HG03439 (cell line): ENCODE measurements around the gene LRIT2.

Source experiments
- ATAC-seq: cut with Tn5 transposase; IDR thresholded peaks from one replicate; pipeline ENCODE4 v1.9.1; 2021; ENCODE audit warnings: mild to moderate bottlenecking, moderate library complexity; ENCODE audit not compliant: unreplicated experiment

LRIT2 gene

GRCh38 chr10:84208023-84208422, 17.3 kb downstream of the LRIT2 start:
- no peak for ATAC-seq

GRCh38 chr10:84205853-84206525, 19.4 kb downstream of the LRIT2 start:
- ATAC-seq = no peak

GRCh38 chr10:84205049-84205852, 20.1 kb downstream of the LRIT2 start:
- peak; percentile 74 for ATAC-seq

- ATAC-seq = no peak
Observed at GRCh38 chr10:84204610-84205009, 20.7 kb downstream of the LRIT2 start.

- ATAC-seq = peak; percentile 68
Observed at GRCh38 chr10:84204122-84204521, 21.2 kb downstream of the LRIT2 start.

- no peak for ATAC-seq
Observed at GRCh38 chr10:84202349-84202748, 23.0 kb downstream of the LRIT2 start.

- no peak for ATAC-seq
Observed at GRCh38 chr10:84201682-84202081, 23.7 kb downstream of the LRIT2 start.

- no peak for ATAC-seq
Observed at GRCh38 chr10:84201244-84201606, 24.1 kb downstream of the LRIT2 start.

- ATAC-seq = no peak
Observed at GRCh38 chr10:84200537-84201243, 24.7 kb downstream of the LRIT2 start.

- no peak for ATAC-seq
Observed at GRCh38 chr10:84198206-84198915, 27.0 kb downstream of the LRIT2 start.

GRCh38 chr10:84197643-84198042, 27.7 kb downstream of the LRIT2 start:
- ATAC-seq = no peak

- ATAC-seq = no peak
Observed at GRCh38 chr10:84196941-84197340, 28.4 kb downstream of the LRIT2 start.

GRCh38 chr10:84196083-84196482, 29.3 kb downstream of the LRIT2 start:
- ATAC-seq = no peak

GRCh38 chr10:84195044-84195830, 30.1 kb downstream of the LRIT2 start:
- ATAC-seq = no peak

GRCh38 chr10:84194424-84195043, 30.8 kb downstream of the LRIT2 start, which contains the start of gene CDHR1:
Gene CDHR1, plus strand, starts transcription at chr10:84194537. Its CDS starts 224 bp downstream, at chr10:84194761.
- ATAC-seq = peak; percentile 82

- no peak for ATAC-seq
Observed at GRCh38 chr10:84193846-84194423, 31.4 kb downstream of the LRIT2 start.

GRCh38 chr10:84193327-84193726, 32.0 kb downstream of the LRIT2 start:
- no peak for ATAC-seq

GRCh38 chr10:84191106-84191505, 34.2 kb downstream of the LRIT2 start:
- ATAC-seq = no peak

GRCh38 chr10:84190621-84191020, 34.7 kb downstream of the LRIT2 start:
- no peak for ATAC-seq
